ENCODE results near the gene SUGCT.

Gene SUGCT

GRCh38 chr7:40694991-40695390 lies 560.2 kb downstream of the SUGCT start:
- Histone ChIP-seq H3K36me3 (replicated peaks) (no peaks in the 10 kb centered on the region), H3K27ac (no peak overlapping the region), H3K4me3 (ENCODE audit: low read depth, low read length) (no peak overlapping the region), H3K27me3 (replicated peaks) (no peaks in the 10 kb centered on the region)
- TF ChIP-seq, protein P1, sequence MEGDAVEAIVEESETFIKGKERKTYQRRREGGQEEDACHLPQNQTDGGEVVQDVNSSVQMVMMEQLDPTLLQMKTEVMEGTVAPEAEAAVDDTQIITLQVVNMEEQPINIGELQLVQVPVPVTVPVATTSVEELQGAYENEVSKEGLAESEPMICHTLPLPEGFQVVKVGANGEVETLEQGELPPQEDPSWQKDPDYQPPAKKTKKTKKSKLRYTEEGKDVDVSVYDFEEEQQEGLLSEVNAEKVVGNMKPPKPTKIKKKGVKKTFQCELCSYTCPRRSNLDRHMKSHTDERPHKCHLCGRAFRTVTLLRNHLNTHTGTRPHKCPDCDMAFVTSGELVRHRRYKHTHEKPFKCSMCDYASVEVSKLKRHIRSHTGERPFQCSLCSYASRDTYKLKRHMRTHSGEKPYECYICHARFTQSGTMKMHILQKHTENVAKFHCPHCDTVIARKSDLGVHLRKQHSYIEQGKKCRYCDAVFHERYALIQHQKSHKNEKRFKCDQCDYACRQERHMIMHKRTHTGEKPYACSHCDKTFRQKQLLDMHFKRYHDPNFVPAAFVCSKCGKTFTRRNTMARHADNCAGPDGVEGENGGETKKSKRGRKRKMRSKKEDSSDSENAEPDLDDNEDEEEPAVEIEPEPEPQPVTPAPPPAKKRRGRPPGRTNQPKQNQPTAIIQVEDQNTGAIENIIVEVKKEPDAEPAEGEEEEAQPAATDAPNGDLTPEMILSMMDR (IDR thresholded peaks at IDR 0.05; ENCODE audit: low read depth, low read length, missing control alignments) = no peak
- no peak for DNase-seq
- in situ Hi-C loops (cut with HindIII; ENCODE audit: low pct_ligation_motif_present, low sequenced_read_pairs) = no loop called here

DNA sequence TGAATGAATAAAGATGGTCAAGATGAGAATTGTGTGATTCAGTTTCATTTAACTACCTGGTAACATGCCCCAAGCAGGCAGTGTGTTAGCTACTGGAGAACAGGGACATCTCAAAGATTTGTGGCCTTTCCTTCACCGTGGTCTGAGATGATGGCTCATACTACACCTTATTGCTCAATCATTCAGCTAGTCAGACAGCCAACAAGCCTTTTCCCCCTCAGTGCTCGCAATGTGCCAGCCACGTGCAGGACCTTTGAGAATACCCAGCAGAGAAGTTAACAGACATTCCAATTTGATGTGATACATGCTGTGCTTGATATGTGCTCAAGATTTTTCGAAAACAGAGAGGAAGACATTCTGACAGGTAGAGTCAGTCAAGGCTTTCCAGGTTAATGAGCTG lies 562.8 kb downstream of the SUGCT start:
- no peak overlapping the region for H3K27ac ChIP-seq
- DNase-seq = no peak
- no peak overlapping the region for H3K4me3 ChIP-seq (ENCODE audit: low read depth, low read length)
- TF ChIP-seq, protein P1 (IDR thresholded peaks at IDR 0.05; ENCODE audit: low read depth, low read length, missing control alignments) = no peak
- H3K27me3 ChIP-seq (replicated peaks) = no peaks in the 10 kb centered on the region
- H3K36me3 ChIP-seq (replicated peaks) = no peaks in the 10 kb centered on the region
- in situ Hi-C loops (cut with HindIII; ENCODE audit: low pct_ligation_motif_present, low sequenced_read_pairs) = no loop called here

DNA sequence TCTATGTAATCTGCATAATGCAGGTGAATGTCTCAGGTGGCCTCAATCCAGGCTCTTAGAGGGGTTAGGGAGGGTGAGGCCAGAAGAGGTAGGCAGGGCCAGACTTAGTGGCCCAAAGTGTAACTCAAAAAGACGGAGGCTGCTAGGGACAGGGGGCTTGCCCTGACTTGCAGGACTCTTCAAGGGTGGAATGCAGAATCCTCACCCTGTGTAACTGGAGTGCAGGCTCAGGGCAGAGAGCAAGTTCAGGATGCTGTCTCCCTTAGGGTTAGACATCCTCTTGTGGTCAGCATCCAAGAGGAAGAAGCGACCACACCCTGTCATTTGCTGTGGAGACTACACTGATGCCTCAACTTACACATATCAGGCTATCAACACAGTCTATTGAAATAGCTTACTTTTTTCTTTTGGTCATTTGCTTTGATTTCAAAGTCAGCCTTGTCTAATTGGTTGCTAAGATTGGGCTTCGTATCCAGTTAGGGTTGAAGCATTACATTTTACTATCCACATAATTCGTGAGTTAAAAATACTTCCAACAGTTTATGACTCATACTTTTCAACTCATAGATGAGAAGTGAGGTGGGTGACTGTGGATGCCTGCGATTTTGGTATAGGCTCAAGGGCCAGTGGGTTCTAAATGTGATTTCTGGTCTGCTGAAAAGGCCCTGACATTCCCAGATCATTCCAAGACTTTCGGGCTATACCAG lies 563.6 kb downstream of the SUGCT start:
- Histone ChIP-seq H3K27me3 (replicated peaks) (no peaks in the 10 kb centered on the region), H3K4me3 (ENCODE audit: low read depth, low read length) (no peak overlapping the region), H3K36me3 (replicated peaks) (no peaks in the 10 kb centered on the region), H3K27ac (no peak overlapping the region)
- TF ChIP-seq, protein P1 (IDR thresholded peaks at IDR 0.05; ENCODE audit: low read depth, low read length, missing control alignments) = no peak
- in situ Hi-C loops (cut with HindIII; ENCODE audit: low pct_ligation_motif_present, low sequenced_read_pairs) = no loop called here
- no peak for DNase-seq

DNA sequence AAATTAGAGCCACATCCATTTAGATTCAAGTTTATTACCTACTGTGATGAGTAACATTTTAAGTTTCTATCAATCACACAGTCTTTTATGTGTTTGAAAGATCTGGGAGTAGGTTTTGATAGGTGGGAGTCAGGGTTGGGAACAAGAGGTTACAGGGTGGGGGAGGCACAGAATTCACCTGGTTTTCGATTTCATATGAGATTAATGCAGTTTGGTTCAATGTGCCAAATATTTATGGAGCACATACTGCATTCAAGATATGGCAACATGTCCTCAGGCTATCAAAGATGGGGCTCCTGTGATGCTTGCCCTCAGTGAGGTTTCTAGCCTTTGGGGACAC lies 564.1 kb downstream of the SUGCT start:
- TF ChIP-seq, protein P1 (IDR thresholded peaks at IDR 0.05; ENCODE audit: low read depth, low read length, missing control alignments) = no peak
- no peak for DNase-seq
- in situ Hi-C loops (cut with HindIII; ENCODE audit: low pct_ligation_motif_present, low sequenced_read_pairs) = no loop called here
- Histone ChIP-seq H3K27ac (no peak overlapping the region), H3K27me3 (replicated peaks) (no peaks in the 10 kb centered on the region), H3K4me3 (ENCODE audit: low read depth, low read length) (no peak overlapping the region), H3K36me3 (replicated peaks) (no peaks in the 10 kb centered on the region)

DNA sequence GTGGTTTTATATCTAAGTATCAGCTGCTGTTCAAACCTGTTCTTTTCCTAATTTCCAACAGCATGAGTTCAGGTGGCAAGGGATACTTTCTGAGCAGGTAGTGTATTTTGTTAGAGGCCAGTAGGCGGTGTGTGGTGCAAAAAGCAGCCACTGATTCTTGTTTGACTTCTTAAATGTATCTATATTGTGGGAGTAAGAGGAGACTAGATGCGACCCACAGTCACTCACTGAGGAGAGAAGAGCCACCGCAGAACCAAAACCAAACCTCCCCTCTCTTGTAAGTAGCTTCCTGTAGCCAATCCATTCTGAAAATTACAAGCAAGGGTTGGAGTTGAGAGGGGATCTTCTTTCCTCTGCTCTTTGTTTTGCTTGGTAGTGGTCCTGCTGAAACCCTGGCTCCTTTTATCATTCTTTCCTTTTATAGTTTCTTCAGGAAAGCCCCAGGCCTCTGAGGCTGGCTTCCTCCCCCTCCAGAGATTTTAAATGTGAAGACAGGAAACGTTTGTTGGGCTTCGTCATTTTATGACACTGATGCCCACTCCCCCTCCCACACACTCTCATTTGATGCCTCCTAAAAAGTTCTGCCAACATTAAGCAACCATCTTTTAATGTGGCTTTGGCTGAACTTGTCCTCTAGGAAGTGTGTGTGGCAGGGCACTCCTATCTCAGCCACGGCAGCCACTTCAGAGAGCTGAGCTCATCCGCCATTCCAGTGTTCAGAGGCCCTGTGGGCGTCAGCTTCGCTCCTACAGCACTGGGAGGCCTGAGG lies 566.0 kb downstream of the SUGCT start:
- no peaks in the 10 kb centered on the region for H3K27me3 ChIP-seq (replicated peaks)
- TF ChIP-seq, protein P1 (IDR thresholded peaks at IDR 0.05; ENCODE audit: low read depth, low read length, missing control alignments) = peak; percentile 26
- H3K27ac ChIP-seq = no peak overlapping the region
- no peaks in the 10 kb centered on the region for H3K36me3 ChIP-seq (replicated peaks)
- H3K4me3 ChIP-seq (ENCODE audit: low read depth, low read length) = no peak overlapping the region
- no peak for DNase-seq
- in situ Hi-C loops (cut with HindIII; ENCODE audit: low pct_ligation_motif_present, low sequenced_read_pairs) = no loop called here
